Ishikawa (cell line): ENCODE measurements around the gene ERVK3-1.
A peak's percentile ranks its signal among the peaks of the same experiment; 100 is the strongest.

Source experiments
- CEBPB ChIP-seq: IDR thresholded peaks from 2 replicates; pipeline ENCODE4 v1.6.1; 2012
- CREB1 ChIP-seq: IDR thresholded peaks from 2 replicates; pipeline ENCODE4 v1.6.1; 2012; ENCODE audit warnings: low read depth
- EGR1 ChIP-seq: IDR thresholded peaks from 2 replicates; pipeline ENCODE4 v1.6.1; 2012
- EP300 ChIP-seq: IDR thresholded peaks from 2 replicates; pipeline ENCODE4 v1.6.1; 2012; ENCODE audit warnings: borderline replicate concordance
- FOXM1 ChIP-seq: IDR thresholded peaks from 2 replicates; pipeline ENCODE4 v1.6.1; 2012; ENCODE audit warnings: low read depth, borderline replicate concordance
- MAX ChIP-seq: IDR thresholded peaks from 2 replicates; pipeline ENCODE4 v1.6.1; 2012
- NFIC ChIP-seq: IDR thresholded peaks from 2 replicates; pipeline ENCODE4 v1.6.1; 2012
- RAD21 ChIP-seq: IDR thresholded peaks from 2 replicates; pipeline ENCODE4 v1.6.1; 2012; ENCODE audit warnings: low read depth
- REST ChIP-seq: IDR thresholded peaks from 2 replicates; pipeline ENCODE4 v1.6.1; 2012; ENCODE audit warnings: low read depth, mild to moderate bottlenecking
- TAF1 ChIP-seq: IDR thresholded peaks from 2 replicates; pipeline ENCODE4 v1.6.1; 2012; ENCODE audit warnings: low read depth, mild to moderate bottlenecking
- TCF12 ChIP-seq: IDR thresholded peaks from 2 replicates; pipeline ENCODE4 v1.6.1; 2012; ENCODE audit warnings: low read depth
- TEAD4 ChIP-seq: IDR thresholded peaks from 2 replicates; pipeline ENCODE4 v1.6.1; 2012
- USF1 ChIP-seq: IDR thresholded peaks from 2 replicates; pipeline ENCODE4 v1.6.1; 2012
- YY1 ChIP-seq: IDR thresholded peaks from 2 replicates; pipeline ENCODE4 v1.6.1; 2012; ENCODE audit warnings: low read depth
- ZBTB7A ChIP-seq: IDR thresholded peaks from 2 replicates; pipeline ENCODE4 v1.6.1; 2012; ENCODE audit warnings: low read depth

ERVK3-1 gene

GRCh38 chr19:58355908-58356765 lies 51.0 kb downstream of the ERVK3-1 start:
- TF ChIP-seq EGR1 (no peak), TCF12 (no peak), EP300 (no peak), YY1 (no peak), CREB1 (no peak), ZBTB7A (no peak), TAF1 (no peak), FOXM1 (no peak), RAD21 (no peak), REST (no peak), NFIC (no peak), MAX (no peak), CEBPB (no peak), TEAD4 (no peak), USF1 (no peak)

GRCh38 chr19:58356766-58357480 lies 51.7 kb downstream of the ERVK3-1 start:
- TF ChIP-seq USF1 = no peak
- TF ChIP-seq TCF12 = no peak
- TF ChIP-seq EGR1 = no peak
- no peak for TF ChIP-seq REST
- TF ChIP-seq EP300 = no peak
- TF ChIP-seq TAF1 = no peak
- no peak for TF ChIP-seq CREB1
- no peak for TF ChIP-seq RAD21
- no peak for TF ChIP-seq TEAD4
- no peak for TF ChIP-seq NFIC
- no peak for TF ChIP-seq CEBPB
- TF ChIP-seq YY1 = no peak
- TF ChIP-seq MAX = no peak
- no peak for TF ChIP-seq ZBTB7A
- TF ChIP-seq FOXM1 = no peak

GRCh38 chr19:58357481-58358145 lies 52.4 kb downstream of the ERVK3-1 start:
- TF ChIP-seq TCF12 = no peak
- TF ChIP-seq MAX = no peak
- no peak for TF ChIP-seq RAD21
- no peak for TF ChIP-seq TAF1
- no peak for TF ChIP-seq NFIC
- TF ChIP-seq FOXM1 = no peak
- TF ChIP-seq EP300 = no peak
- no peak for TF ChIP-seq EGR1
- TF ChIP-seq USF1 = no peak
- TF ChIP-seq YY1 = no peak
- TF ChIP-seq ZBTB7A = no peak
- no peak for TF ChIP-seq TEAD4
- no peak for TF ChIP-seq CEBPB

GRCh38 chr19:58361900-58362271 lies 56.7 kb downstream of the ERVK3-1 start:
- TF ChIP-seq NFIC = no peak
- peak; percentile 93 for TF ChIP-seq MAX
